Measurements from ENCODE around the gene WDR4. TPM values are rescaled to one million over a fixed set of nuclear protein-coding genes. Genes with fewer than 3 reads are reported as not detected.

The WDR4 gene
- total and polyA plus RNA-seq, 8 donors = 5.2 to 17.8 (median 8.8) TPM

GRCh38 chr21:42862774-42863503, 16.4 kb downstream of the WDR4 start:
- no peaks in the 10 kb centered on the region for H3K9me3 ChIP-seq
- FAIRE-seq (no peak), ATAC-seq (peak in 2 of 4 donors; percentile 45 to 53), DNase-seq (peak in 2 of 6 donors; percentile 48 to 74)
- no peak for TF ChIP-seq CTCF (IDR thresholded peaks at IDR 0.05)
- H3K27ac ChIP-seq = no peak overlapping the region
- intact Hi-C loops (cut with DNase I) = no loop called here
- H3K4me3 ChIP-seq = no peak overlapping the region
- H3K4me1 ChIP-seq = no peaks in the 10 kb centered on the region
- 86 to 91% methylated on average over 21 of the region's 21 CpGs for WGBS, 2 donors
- peaks cover 0 to 30% (median 0%) of the 10 kb centered on the region in 3 donors for H3K36me3 ChIP-seq
- H3K27me3 ChIP-seq = no peaks in the 10 kb centered on the region

GRCh38 chr21:42861848-42862400, 17.4 kb downstream of the WDR4 start:
- Histone ChIP-seq H3K27ac (no peak overlapping the region), H3K27me3 (no peaks in the 10 kb centered on the region), H3K9me3 (no peaks in the 10 kb centered on the region), H3K4me3 (no peak overlapping the region), H3K4me1 (no peaks in the 10 kb centered on the region), H3K36me3 (peaks cover 0 to 31% (median 4%) of the 10 kb centered on the region in 3 donors)
- DNase-seq = peak in 1 of 6 donors; percentile 54
- no peak for ATAC-seq
- intact Hi-C loops (cut with DNase I) = no loop called here
- no peak for TF ChIP-seq CTCF (IDR thresholded peaks at IDR 0.05)
- WGBS, 2 donors = 90% methylated on average over 29 of the region's 29 CpGs
- no peak for FAIRE-seq

- no peak for FAIRE-seq
- no peak for TF ChIP-seq CTCF (IDR thresholded peaks at IDR 0.05)
- no peak for ATAC-seq
- peak in 1 of 6 donors; percentile 34 for DNase-seq
- Histone ChIP-seq H3K9me3 (no peaks in the 10 kb centered on the region), H3K36me3 (peaks cover 0 to 32% (median 6%) of the 10 kb centered on the region in 3 donors), H3K4me3 (no peak overlapping the region), H3K27me3 (no peaks in the 10 kb centered on the region), H3K27ac (no peak overlapping the region), H3K4me1 (no peaks in the 10 kb centered on the region)
- intact Hi-C loops (cut with DNase I) = no loop called here
- whole genome bisulfite sequencing, 2 donors = 87 to 90% methylated on average over 10 of the region's 10 CpGs
Measured at GRCh38 chr21:42861311-42861847, 18.0 kb downstream of the WDR4 start.

- Histone ChIP-seq H3K4me1 (no peaks in the 10 kb centered on the region), H3K9me3 (no peaks in the 10 kb centered on the region), H3K27me3 (no peaks in the 10 kb centered on the region), H3K4me3 (no peak overlapping the region), H3K27ac (no peak overlapping the region), H3K36me3 (peaks cover 5 to 42% (median 9%) of the 10 kb centered on the region in 3 donors)
- no peak for TF ChIP-seq CTCF (IDR thresholded peaks at IDR 0.05)
- DNase-seq (no peak), FAIRE-seq (no peak), ATAC-seq (no peak)
- intact Hi-C loops (cut with DNase I) = no loop called here
- whole genome bisulfite sequencing, 2 donors = 91 to 94% methylated on average over 16 to 17 of the region's 17 CpGs
Measured at GRCh38 chr21:42860345-42860744, 19.0 kb downstream of the WDR4 start.

- 96 to 99% methylated on average over 6 of the region's 6 CpGs for WGBS, 2 donors
Measured at GRCh38 chr21:42859891-42860230, 19.5 kb downstream of the WDR4 start.

More at GRCh38 chr21:42859891-42860230, 19.5 kb downstream of the WDR4 start:
- peaks cover 5 to 46% (median 14%) of the 10 kb centered on the region in 3 donors for H3K36me3 ChIP-seq
- H3K27me3 ChIP-seq = no peaks in the 10 kb centered on the region
- H3K4me1 ChIP-seq = no peaks in the 10 kb centered on the region
- intact Hi-C loops (cut with DNase I) = no loop called here
- ATAC-seq (no peak), FAIRE-seq (no peak), DNase-seq (peak in 1 of 6 donors; percentile 57)
- no peak for TF ChIP-seq CTCF (IDR thresholded peaks at IDR 0.05)
- H3K4me3 ChIP-seq = no peak overlapping the region
- H3K27ac ChIP-seq = no peak overlapping the region
- H3K9me3 ChIP-seq = no peaks in the 10 kb centered on the region

All from pancreas (tissue), 10 donors.